ENCODE measurements around the gene TRIM46. TPM values are rescaled to one million over a fixed set of nuclear protein-coding genes. Genes with fewer than 3 reads are reported as not detected.

TRIM46 gene
- total and polyA plus RNA-seq, 9 of the 15 experiments (the other 6 are each of a cell fraction or from before 2014, with no cell fraction given), result 0.05 to 0.60 (median 0.16) TPM; not detected in 3

- TF ChIP-seq ZHX1 (conservative IDR thresholded peaks at IDR 0.05; ENCODE audit: low read length) (0 out of 2 replicates have a peak, but pooled peaks have one; percentile 35), RB1 (IDR thresholded peaks at IDR 0.05; ENCODE audit: low read depth) (peak; percentile 66), XRCC5 (IDR thresholded peaks at IDR 0.05; ENCODE audit: low read depth, low read length) (peak; percentile 65; the same call in 1 of the 2 replicates), ESRRA (IDR thresholded peaks at IDR 0.05; ENCODE audit: borderline replicate concordance, low read depth) (peak; percentile 37; the same call in 1 of the 2 replicates), TCF7 (IDR thresholded peaks at IDR 0.05; ENCODE audit: borderline replicate concordance) (no peak), RAD21 (CRISPR knock-in tag; conservative IDR thresholded peaks at IDR 0.05 in 1 of 2, IDR thresholded peaks at IDR 0.05 in 1 of 2) (peak; percentile 98 to 99), BCOR (IDR thresholded peaks at IDR 0.05) (peak; percentile 10; the same call in 1 of the 2 replicates), TCF3 (CRISPR knock-in tag; IDR thresholded peaks at IDR 0.05) (peak; percentile 33; the same call in 1 of the 2 replicates), TARDBP (IDR thresholded peaks at IDR 0.05) (0 out of 2 replicates have a peak, but pooled peaks have one; percentile 38), ZNF586 (CRISPR knock-in tag; conservative IDR thresholded peaks at IDR 0.05) (no peak), NRF1 (conservative IDR thresholded peaks at IDR 0.05 in 1 of 2, IDR thresholded peaks at IDR 0.05 in 1 of 2) (peak in 1 of 2 experiments; percentile 27; a peak in 1 of 4 replicates), ZNF24 (IDR thresholded peaks at IDR 0.05) (no peak), KDM1A (IDR thresholded peaks at IDR 0.05) (0 out of 4 replicates have a peak, but pooled peaks of 1 of the 2 experiments have one; percentile 5), ZNF696 (CRISPR knock-in tag; conservative IDR thresholded peaks at IDR 0.05) (no peak), STAG1 (CRISPR knock-in tag; IDR thresholded peaks at IDR 0.05; ENCODE audit: borderline replicate concordance) (peak; percentile 93), GTF2A2 (tag; IDR thresholded peaks at IDR 0.05) (no peak), ZNF124 (CRISPR knock-in tag; IDR thresholded peaks at IDR 0.05) (no peak), TBP (optimal IDR thresholded peaks at IDR 0.05; ENCODE audit: low read depth, low read length) (peak; percentile 44), GTF2F1 (IDR thresholded peaks at IDR 0.05; ENCODE audit: low read depth, low read length) (no peak), NFIX (CRISPR knock-in tag; IDR thresholded peaks at IDR 0.05; ENCODE audit: low read depth) (no peak), RCOR1 (IDR thresholded peaks at IDR 0.05; ENCODE audit: borderline replicate concordance in 1 of 2, low read depth in 2 of 2, low read length in 2 of 2) (peak in 1 of 2 experiments; percentile 88; a peak in 2 of 4 replicates)
- TF ChIP-seq, protein P1, sequence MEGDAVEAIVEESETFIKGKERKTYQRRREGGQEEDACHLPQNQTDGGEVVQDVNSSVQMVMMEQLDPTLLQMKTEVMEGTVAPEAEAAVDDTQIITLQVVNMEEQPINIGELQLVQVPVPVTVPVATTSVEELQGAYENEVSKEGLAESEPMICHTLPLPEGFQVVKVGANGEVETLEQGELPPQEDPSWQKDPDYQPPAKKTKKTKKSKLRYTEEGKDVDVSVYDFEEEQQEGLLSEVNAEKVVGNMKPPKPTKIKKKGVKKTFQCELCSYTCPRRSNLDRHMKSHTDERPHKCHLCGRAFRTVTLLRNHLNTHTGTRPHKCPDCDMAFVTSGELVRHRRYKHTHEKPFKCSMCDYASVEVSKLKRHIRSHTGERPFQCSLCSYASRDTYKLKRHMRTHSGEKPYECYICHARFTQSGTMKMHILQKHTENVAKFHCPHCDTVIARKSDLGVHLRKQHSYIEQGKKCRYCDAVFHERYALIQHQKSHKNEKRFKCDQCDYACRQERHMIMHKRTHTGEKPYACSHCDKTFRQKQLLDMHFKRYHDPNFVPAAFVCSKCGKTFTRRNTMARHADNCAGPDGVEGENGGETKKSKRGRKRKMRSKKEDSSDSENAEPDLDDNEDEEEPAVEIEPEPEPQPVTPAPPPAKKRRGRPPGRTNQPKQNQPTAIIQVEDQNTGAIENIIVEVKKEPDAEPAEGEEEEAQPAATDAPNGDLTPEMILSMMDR (IDR thresholded peaks at IDR 0.05 in 2 of 3, conservative IDR thresholded peaks at IDR 0.05 in 1 of 3; ENCODE audit: insufficient read depth in 2 of 3, low read depth in 1 of 3, low read length in 3 of 3), result peak; percentile 97 to 99 (median 97)
- TF ChIP-seq, protein P2, sequence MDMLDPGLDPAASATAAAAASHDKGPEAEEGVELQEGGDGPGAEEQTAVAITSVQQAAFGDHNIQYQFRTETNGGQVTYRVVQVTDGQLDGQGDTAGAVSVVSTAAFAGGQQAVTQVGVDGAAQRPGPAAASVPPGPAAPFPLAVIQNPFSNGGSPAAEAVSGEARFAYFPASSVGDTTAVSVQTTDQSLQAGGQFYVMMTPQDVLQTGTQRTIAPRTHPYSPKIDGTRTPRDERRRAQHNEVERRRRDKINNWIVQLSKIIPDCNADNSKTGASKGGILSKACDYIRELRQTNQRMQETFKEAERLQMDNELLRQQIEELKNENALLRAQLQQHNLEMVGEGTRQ (CRISPR knock-in tag; IDR thresholded peaks at IDR 0.05), result no peak
Measured at GRCh38 chr1:155167166-155168104, 6.2 kb upstream of the TRIM46 start (continued).
